Heart left ventricle (tissue), 13 donors: Measurements from ENCODE around the gene LSAMP.

Experiments used
- POLR2A ChIP-seq, 2 donors: fragments of 450-650 bp; IDR thresholded peaks; one replicate each; pipeline ENCODE4 v1.6.1; 2017; ENCODE audit warnings: antibody characterized with exemption in 2 of 2, mild to moderate bottlenecking in 2 of 2, moderate library complexity in 2 of 2
- TF ChIP-seq, protein P1 (sequence below), 12 donors: fragments of 200-600 bp; sonication (generic) in 4 of 12; IDR thresholded peaks; one replicate each; pipeline versions ENCODE4 v1.5.0 to v1.8.0; 2018 to 2022; ENCODE audit warnings: antibody characterized with exemption in 12 of 12, mild to moderate bottlenecking in 5 of 12
- donor health status: ischemic (EF 13 %, LVEDD 7.1; RV severe dilation, severe dysfunction).
- donor health status: DM: no; HTN: yes; CAD: no.
- donor health status: DM: no; HTN: no; CAD: no.
- donor health status: ischemic (EF 25% LVEDD 6.9; RV normal size, moderate dysfunction).
- donor health status: ischemic (EF 25% LVEDD 5.7; RV mildly dilated, moderate dysfunction).
- donor health status: ischemic (EF 35%, LVEDD 5.7; RV mildly dilated, moderate dysfunction).
- donor health status: nonischemic (EF 11% LVEDD 7.7; RV severe dilation, severe dysfunction).
- donor health status: DM: yes; HTN: yes; CAD: no.
- donor health status: PGD.
- donor health status: ischemic (EF 29% LVEDD 5.4; RV normal size, mild dysfunction).
- donor health status: nonischemic (EF 23%, LVEDD 6.1; RV moderate dilation, normal function).

DNA sequence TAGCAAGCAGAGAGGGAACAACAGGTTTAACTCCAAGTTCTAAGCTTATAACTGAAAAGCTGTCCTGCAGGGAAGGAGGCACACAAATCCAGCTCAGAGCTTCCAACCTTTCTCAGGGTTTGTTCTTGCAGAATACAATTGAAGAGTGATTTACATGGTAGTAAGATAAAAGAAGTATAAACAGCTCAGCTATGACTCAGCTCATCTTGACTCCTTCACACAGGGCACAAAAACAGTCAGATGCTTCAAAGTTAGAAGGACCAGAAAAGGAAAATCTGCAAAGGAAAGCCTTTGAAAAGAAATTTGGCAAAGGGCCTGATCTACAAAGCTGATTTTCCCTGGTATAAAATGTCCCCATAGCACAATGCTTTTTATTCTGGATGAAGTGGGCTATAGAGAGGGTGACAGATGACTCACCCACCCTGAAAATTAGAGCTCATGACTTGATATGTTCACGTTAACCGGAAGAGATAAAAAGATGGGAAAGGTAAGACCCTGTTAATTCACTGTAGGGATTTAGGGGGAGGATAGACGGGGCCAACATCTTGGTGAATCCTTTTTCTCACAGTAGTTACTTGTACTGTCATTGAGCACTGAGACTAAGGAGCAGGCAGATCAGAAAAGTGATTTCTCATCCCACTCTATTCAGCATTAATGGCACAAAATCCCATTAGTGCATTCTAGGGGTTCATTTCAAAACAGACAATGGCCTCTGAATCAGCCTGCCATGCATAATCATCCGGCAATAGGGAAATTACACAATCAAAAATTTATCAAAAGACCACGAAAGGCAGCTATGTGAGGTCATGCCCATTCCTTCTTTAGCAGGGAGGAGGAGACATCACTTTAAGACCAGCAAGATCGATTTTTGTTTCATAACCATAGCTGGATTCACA is 678.5 kb downstream of the LSAMP start:
- TF ChIP-seq, protein P1, sequence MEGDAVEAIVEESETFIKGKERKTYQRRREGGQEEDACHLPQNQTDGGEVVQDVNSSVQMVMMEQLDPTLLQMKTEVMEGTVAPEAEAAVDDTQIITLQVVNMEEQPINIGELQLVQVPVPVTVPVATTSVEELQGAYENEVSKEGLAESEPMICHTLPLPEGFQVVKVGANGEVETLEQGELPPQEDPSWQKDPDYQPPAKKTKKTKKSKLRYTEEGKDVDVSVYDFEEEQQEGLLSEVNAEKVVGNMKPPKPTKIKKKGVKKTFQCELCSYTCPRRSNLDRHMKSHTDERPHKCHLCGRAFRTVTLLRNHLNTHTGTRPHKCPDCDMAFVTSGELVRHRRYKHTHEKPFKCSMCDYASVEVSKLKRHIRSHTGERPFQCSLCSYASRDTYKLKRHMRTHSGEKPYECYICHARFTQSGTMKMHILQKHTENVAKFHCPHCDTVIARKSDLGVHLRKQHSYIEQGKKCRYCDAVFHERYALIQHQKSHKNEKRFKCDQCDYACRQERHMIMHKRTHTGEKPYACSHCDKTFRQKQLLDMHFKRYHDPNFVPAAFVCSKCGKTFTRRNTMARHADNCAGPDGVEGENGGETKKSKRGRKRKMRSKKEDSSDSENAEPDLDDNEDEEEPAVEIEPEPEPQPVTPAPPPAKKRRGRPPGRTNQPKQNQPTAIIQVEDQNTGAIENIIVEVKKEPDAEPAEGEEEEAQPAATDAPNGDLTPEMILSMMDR (IDR thresholded peaks at IDR 0.05), result no peak
- no peak for TF ChIP-seq POLR2A (IDR thresholded peaks at IDR 0.05)
